NT2/D1 (cell line): ENCODE measurements around the gene EIF4A3.

ENCODE experiments used
- SUZ12 ChIP-seq: IDR thresholded peaks from 2 replicates; pipeline ENCODE4 v1.6.1; 2011; ENCODE audit not compliant: insufficient read length, insufficient read depth; ENCODE audit errors: extremely low read depth
- YY1 ChIP-seq: IDR thresholded peaks from 2 replicates; pipeline ENCODE4 v1.6.1; 2011; ENCODE audit not compliant: insufficient read length, insufficient read depth

DNA sequence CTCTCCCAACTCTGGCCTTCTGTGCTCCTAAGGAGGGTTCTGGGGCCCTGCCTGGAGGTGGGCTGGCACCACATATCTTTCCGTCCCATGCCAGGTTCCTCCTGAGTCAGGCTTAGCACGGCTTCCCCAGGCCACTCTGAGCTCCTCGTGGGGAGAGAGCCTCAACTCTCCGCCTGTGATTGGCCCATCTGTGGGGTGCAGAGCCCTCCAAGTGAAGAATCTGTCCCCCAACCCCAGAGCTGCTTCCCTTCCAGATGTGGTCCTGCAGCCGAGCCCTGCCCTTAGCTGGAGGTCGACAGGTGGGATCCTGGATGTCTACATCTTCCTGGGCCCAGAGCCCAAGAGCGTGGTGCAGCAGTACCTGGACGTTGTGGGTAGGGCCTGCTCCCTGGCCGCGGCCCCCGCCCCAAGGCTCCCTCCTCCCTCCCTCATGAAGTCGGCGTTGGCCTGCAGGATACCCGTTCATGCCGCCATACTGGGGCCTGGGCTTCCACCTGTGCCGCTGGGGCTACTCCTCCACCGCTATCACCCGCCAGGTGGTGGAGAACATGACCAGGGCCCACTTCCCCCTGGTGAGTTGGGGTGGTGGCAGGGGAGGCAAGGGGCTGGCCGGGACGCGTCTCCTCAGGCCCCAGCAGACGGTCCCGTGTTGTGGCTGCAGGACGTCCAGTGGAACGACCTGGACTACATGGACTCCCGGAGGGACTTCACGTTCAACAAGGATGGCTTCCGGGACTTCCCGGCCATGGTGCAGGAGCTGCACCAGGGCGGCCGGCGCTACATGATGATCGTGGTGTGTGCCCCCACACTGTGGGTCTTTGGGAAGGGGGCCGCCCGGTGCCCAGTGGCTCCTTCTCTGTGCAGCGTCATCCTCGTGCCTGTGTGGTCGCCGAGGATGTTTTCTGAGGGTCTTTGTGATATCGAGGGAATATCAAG lies 38.6 kb downstream of the EIF4A3 start:
- TF ChIP-seq SUZ12 (no peak), YY1 (no peak)
